Lung (tissue), 12 donors: Measurements from ENCODE around the gene PIK3C3. TPM values are rescaled to one million over a fixed set of nuclear protein-coding genes. Genes with fewer than 3 reads are reported as not detected.

ENCODE experiments used
- ATAC-seq: fragments of 200-7000 bp; cut with Tn5 transposase; one replicate; pipeline ENCODE4 v1.9.1; 2020; ENCODE audit warnings: moderate number of reproducible peaks; ENCODE audit not compliant: insufficient read depth, low FRiP score
- DNase-seq, 3 donors: peaks; one replicate each; pipeline ENCODE4 v3.0.0-alpha.2; 2013 to 2017
- H3K27ac ChIP-seq, 2 donors: one replicate each; pipeline ENCODE4 v1.5.1; 2013; ENCODE audit warnings: mild to moderate bottlenecking in 2 of 2, moderate library complexity in 2 of 2, control low read depth in 1 of 2, inconsistent platforms in 1 of 2, low read depth in 1 of 2, low read length in 1 of 2
- H3K27me3 ChIP-seq, 3 donors: one replicate each; pipeline ENCODE4 v1.5.1; 2013; ENCODE audit warnings: low read length in 2 of 3; ENCODE audit not compliant: control insufficient read depth in 3 of 3, insufficient read depth in 3 of 3
- H3K36me3 ChIP-seq, 4 donors: one replicate each; pipeline ENCODE4 v1.5.1; 2013; ENCODE audit warnings: low read length in 4 of 4, mild to moderate bottlenecking in 1 of 4, moderate library complexity in 1 of 4; ENCODE audit not compliant: control insufficient read depth in 4 of 4, insufficient read depth in 4 of 4
- H3K4me1 ChIP-seq, 5 donors: one replicate each; pipeline ENCODE4 v1.5.1; 2013; ENCODE audit warnings: low read length in 5 of 5, mild to moderate bottlenecking in 2 of 5, moderate library complexity in 1 of 5; ENCODE audit not compliant: control insufficient read depth in 5 of 5, insufficient read depth in 5 of 5
- H3K4me3 ChIP-seq: one replicate; pipeline ENCODE4 v1.5.1; 2013; ENCODE audit warnings: mild to moderate bottlenecking, control low read depth, moderate library complexity
- H3K9ac ChIP-seq, 2 donors: one replicate each; pipeline ENCODE4 v1.5.1; 2013; ENCODE audit warnings: low read length in 2 of 2, control low read depth in 1 of 2; ENCODE audit not compliant: insufficient read depth in 1 of 2
- H3K9me3 ChIP-seq, 4 donors: one replicate each; pipeline ENCODE4 v1.5.1; 2013; ENCODE audit warnings: low read length in 3 of 4, mild to moderate bottlenecking in 1 of 4, moderate library complexity in 1 of 4; ENCODE audit not compliant: control insufficient read depth in 4 of 4, insufficient read depth in 3 of 4
- WGBS, 2 donors: extraction: QIAGEN DNeasy Blood & Tissue Kit; methylation state at CpG; one replicate each; pipeline ENCODE4 v1.1.7; 2013; 5-methylcytosine and 5-hydroxymethylcytosine counted together
- polyA plus RNA-seq, 2 donors: library from polyadenylated mRNA; stranded (reverse); fragments of 200-250 nt; gene quantifications; one replicate each; pipeline ENCODE4 v1.2.1, GENCODE V29; 2013
- total RNA-seq, 2 donors: library from RNA; depleted of rRNA in 1 of 2; stranded (reverse); fragments of >200 nt in 1 of 2; gene quantifications; one replicate each; pipeline ENCODE4 v1.2.1, GENCODE V29; 2014 to 2021
- TF ChIP-seq, protein P1 (sequence below): IDR thresholded peaks from 2 replicates; pipeline ENCODE4 v1.5.1; 2012; ENCODE audit warnings: mild to moderate bottlenecking; ENCODE audit errors: control extremely low read depth, extremely low read depth
- donor health status: control.
- donor health status: control.
- donor health status: Bipolar disorder and iron deficiency.
- donor health status: healthy.
- donor health status: DM: yes; HTN: yes; CAD: no.

The PIK3C3 gene
- total and polyA plus RNA-seq, 4 donors: 18.9 to 64.2 (median 36.1) TPM

DNA sequence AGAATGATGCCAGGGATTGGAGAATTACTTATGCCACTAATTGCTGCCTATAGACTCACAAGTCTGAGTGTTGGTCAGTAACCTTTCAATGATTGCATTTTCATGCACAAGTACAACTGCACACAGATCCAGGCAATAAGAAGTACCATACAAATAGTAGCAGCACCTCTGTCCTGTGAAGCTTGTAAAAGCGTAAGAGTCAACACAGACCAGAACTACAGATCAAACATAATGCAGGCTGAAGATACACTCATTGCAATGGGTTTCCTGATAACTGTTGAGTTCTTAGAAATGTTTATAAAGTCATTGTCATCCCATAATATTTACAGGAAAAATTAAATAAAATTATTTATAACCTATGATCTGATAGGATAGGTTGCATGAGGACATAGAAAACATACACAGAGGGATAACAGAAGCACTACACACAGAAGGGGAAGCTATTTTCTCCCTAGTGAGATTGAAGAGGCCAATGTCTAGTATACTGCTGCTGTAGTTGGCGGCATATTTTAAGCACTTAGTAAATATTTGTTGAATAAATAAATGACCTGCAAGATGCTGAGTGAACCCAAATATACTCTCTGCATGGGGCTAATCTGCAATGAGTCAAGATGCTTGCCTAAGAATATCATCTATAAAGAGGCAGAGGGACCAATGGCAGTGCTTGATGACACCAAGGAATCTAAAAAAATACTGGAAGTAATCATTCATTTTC, 5.7 kb upstream of the PIK3C3 start:
- TF ChIP-seq, protein P1, sequence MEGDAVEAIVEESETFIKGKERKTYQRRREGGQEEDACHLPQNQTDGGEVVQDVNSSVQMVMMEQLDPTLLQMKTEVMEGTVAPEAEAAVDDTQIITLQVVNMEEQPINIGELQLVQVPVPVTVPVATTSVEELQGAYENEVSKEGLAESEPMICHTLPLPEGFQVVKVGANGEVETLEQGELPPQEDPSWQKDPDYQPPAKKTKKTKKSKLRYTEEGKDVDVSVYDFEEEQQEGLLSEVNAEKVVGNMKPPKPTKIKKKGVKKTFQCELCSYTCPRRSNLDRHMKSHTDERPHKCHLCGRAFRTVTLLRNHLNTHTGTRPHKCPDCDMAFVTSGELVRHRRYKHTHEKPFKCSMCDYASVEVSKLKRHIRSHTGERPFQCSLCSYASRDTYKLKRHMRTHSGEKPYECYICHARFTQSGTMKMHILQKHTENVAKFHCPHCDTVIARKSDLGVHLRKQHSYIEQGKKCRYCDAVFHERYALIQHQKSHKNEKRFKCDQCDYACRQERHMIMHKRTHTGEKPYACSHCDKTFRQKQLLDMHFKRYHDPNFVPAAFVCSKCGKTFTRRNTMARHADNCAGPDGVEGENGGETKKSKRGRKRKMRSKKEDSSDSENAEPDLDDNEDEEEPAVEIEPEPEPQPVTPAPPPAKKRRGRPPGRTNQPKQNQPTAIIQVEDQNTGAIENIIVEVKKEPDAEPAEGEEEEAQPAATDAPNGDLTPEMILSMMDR: no peak
- Histone ChIP-seq H3K27ac (no peak overlapping the region), H3K4me1 (no peaks in the 10 kb centered on the region), H3K4me3 (no peak overlapping the region), H3K36me3 (no peaks in the 10 kb centered on the region), H3K9me3 (no peaks in the 10 kb centered on the region), H3K9ac (no peak overlapping the region), H3K27me3 (peaks cover 0 to 4% (median 3%) of the 10 kb centered on the region in 3 donors)
- WGBS, 2 donors: 63 to 77% methylated on average over 2 of the region's 2 CpGs
- no peak for DNase-seq
- no peak for ATAC-seq

DNA sequence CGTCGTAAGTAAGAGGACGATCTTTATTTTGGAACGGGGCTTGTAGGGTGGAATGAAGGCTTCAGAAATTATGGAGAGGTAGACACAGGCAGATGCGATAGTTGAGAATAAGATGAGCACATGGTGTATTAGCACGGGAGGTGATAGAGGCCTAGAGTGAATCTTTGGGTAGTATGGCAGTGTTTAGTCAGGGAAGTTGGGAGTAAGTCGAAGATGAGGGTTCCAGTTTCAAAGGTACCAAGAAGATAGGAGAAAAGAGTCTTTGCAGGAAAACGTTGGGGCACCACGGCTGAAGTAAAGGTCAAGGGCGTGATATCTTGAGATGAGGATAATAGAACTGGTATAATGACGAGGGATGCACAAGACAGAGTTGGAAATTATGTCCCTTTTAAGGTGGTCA, 654 bp downstream of the PIK3C3 start:
- WGBS, 2 donors: 8 to 12% methylated on average over 11 of the region's 11 CpGs
- ATAC-seq: no peak
- H3K27ac ChIP-seq: peak overlapping the region in 1 of 2 donors; percentile 63

DNA sequence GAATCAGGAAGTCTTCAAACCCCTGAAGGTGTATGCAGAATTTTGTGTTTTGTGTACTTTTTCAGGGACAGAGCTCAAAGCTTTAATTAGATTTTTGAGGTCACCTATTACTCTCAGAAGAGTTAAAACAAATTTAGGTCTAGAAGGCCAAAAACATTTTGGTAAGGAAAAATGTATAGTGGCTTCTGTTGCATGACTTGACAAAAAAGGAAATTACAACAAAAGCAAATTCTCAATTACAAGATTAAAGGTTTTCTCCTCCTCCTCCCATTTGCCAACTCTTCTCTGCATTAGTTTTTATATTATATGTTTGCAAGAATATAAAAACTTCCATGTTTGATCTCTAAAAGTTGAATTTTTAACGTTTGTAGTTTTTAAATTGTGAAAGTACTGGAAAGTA, 4.0 kb downstream of the PIK3C3 start:
- Histone ChIP-seq H3K4me1 (peaks cover 0 to 14% (median 3%) of the 10 kb centered on the region in 5 donors), H3K27ac (no peak overlapping the region), H3K9ac (no peak overlapping the region), H3K27me3 (no peaks in the 10 kb centered on the region), H3K4me3 (no peak overlapping the region), H3K36me3 (peaks cover 4 to 15% (median 10%) of the 10 kb centered on the region in 4 donors), H3K9me3 (no peaks in the 10 kb centered on the region)
- DNase-seq (no peak), ATAC-seq (no peak)
- TF ChIP-seq, protein P1: no peak
- WGBS, 2 donors: 91 to 96% methylated on average over 1 of the region's 1 CpG

More for the DNA sequence above, 654 bp downstream of the PIK3C3 start:
- no peak for DNase-seq
- Histone ChIP-seq H3K9me3 (no peaks in the 10 kb centered on the region), H3K36me3 (peaks cover 0 to 11% (median 3%) of the 10 kb centered on the region in 4 donors), H3K9ac (peak overlapping the region; percentile 85 to 96), H3K27me3 (peaks cover 0 to 4% (median 0%) of the 10 kb centered on the region in 3 donors), H3K4me3 (peak overlapping the region; percentile 93), H3K4me1 (peaks cover 0 to 14% (median 3%) of the 10 kb centered on the region in 5 donors)
- TF ChIP-seq, protein P1: no peak
